Ectodermal cell (in vitro differentiated cells): ENCODE data around the gene SRGAP2B.
"Not testable (repeated sequence)": the region's sequence is repeated elsewhere in the genome, so short reads cannot be mapped to it uniquely, and the experiment has no call there.

Source experiments
- H3K27ac ChIP-seq: 2 replicates; pipeline ENCODE4 v1.7.0; 2013; ENCODE audit warnings: mild to moderate bottlenecking, low read depth, low read length; ENCODE audit not compliant: insufficient read depth, poor library complexity, severe bottlenecking
- H3K27me3 ChIP-seq: 2 replicates; pipeline ENCODE4 v1.7.0; 2013; ENCODE audit warnings: mild to moderate bottlenecking, low read length; ENCODE audit not compliant: insufficient read depth, control insufficient read depth, poor library complexity, severe bottlenecking
- H3K36me3 ChIP-seq: one replicate; pipeline ENCODE4 v1.7.0; 2013; ENCODE audit warnings: low read length; ENCODE audit not compliant: control insufficient read depth, insufficient read depth
- H3K4me1 ChIP-seq: one replicate; pipeline ENCODE4 v1.7.0; 2013; ENCODE audit warnings: low read length; ENCODE audit not compliant: control insufficient read depth, insufficient read depth
- H3K4me3 ChIP-seq: 2 replicates; pipeline ENCODE4 v1.7.0; 2013; ENCODE audit warnings: low read depth, low read length, control low read depth; ENCODE audit not compliant: insufficient read depth
- H3K9me3 ChIP-seq: 2 replicates; pipeline ENCODE4 v1.7.0; 2013; ENCODE audit warnings: mild to moderate bottlenecking, low read length, moderate library complexity; ENCODE audit not compliant: control insufficient read depth
- WGBS, 2 experiments: methylation state at CpG; one replicate each; pipeline ENCODE4 v1.1.7; 2013; ENCODE audit warnings: missing lambda C conversion rate in 2 of 2; 5-methylcytosine and 5-hydroxymethylcytosine counted together

Gene SRGAP2B

GRCh38 chr1:144893710-144894438, 201.3 kb downstream of the SRGAP2B start:
- H3K4me3 ChIP-seq, H3K36me3 ChIP-seq, H3K4me1 ChIP-seq, H3K9me3 ChIP-seq, H3K27ac ChIP-seq, H3K27me3 ChIP-seq: not testable (repeated sequence)
- 95 to 97% methylated on average over 3 of the region's 9 CpGs for WGBS, 2 experiments

GRCh38 chr1:144893062-144893461, 202.1 kb downstream of the SRGAP2B start:
- not testable (repeated sequence) for H3K9me3 ChIP-seq, H3K4me3 ChIP-seq, H3K27ac ChIP-seq, H3K36me3 ChIP-seq, H3K27me3 ChIP-seq, H3K4me1 ChIP-seq
- no CpG with 5 or more reads among the region's 7 CpGs for WGBS, 2 experiments

- not testable (repeated sequence) for H3K4me3 ChIP-seq, H3K36me3 ChIP-seq, H3K27ac ChIP-seq, H3K27me3 ChIP-seq, H3K9me3 ChIP-seq, H3K4me1 ChIP-seq
- no CpG with 5 or more reads among the region's 3 CpGs for WGBS, 2 experiments
Observed at GRCh38 chr1:144889450-144890115, 205.5 kb downstream of the SRGAP2B start.

- 1% methylated on average over 43 to 47 of the region's 47 CpGs for WGBS, 2 experiments
- H3K4me3 ChIP-seq: peak overlapping the region; percentile 39
- H3K36me3 ChIP-seq, H3K27ac ChIP-seq, H3K4me1 ChIP-seq, H3K27me3 ChIP-seq, H3K9me3 ChIP-seq: not testable (repeated sequence)
Observed at GRCh38 chr1:144883022-144883421, 212.1 kb downstream of the SRGAP2B start.

GRCh38 chr1:144882343-144882742, 212.8 kb downstream of the SRGAP2B start:
- not testable (repeated sequence) for H3K36me3 ChIP-seq, H3K27ac ChIP-seq, H3K27me3 ChIP-seq, H3K4me3 ChIP-seq, H3K4me1 ChIP-seq, H3K9me3 ChIP-seq
- WGBS, 2 experiments: 0 to 1% methylated on average over 9 to 15 of the region's 42 CpGs

GRCh38 chr1:144858607-144859006, 236.5 kb downstream of the SRGAP2B start:
- WGBS, 2 experiments: 100% methylated on average over 1 of the region's 3 CpGs; no CpG with 5 or more reads in 1 of the 2 experiments

More at GRCh38 chr1:144858607-144859006, 236.5 kb downstream of the SRGAP2B start:
- H3K27ac ChIP-seq, H3K9me3 ChIP-seq, H3K27me3 ChIP-seq, H3K4me1 ChIP-seq, H3K36me3 ChIP-seq, H3K4me3 ChIP-seq: not testable (repeated sequence)
